Measurements from ENCODE around the gene LCK.

GRCh38 chr1:32305310-32305709 lies 54.2 kb downstream of the LCK start:
- no peak for TF ChIP-seq CTCF (conservative IDR thresholded peaks at IDR 0.05; ENCODE audit: low read depth in 2 of 2)
- no peak for TF ChIP-seq POLR2AphosphoS5 (IDR thresholded peaks at IDR 0.05; ENCODE audit: low read depth)
- TF ChIP-seq JUNB (IDR thresholded peaks at IDR 0.05; ENCODE audit: unreplicated experiment), result no peak
- TF ChIP-seq EZH2 (IDR thresholded peaks at IDR 0.05; ENCODE audit: low read depth, unreplicated experiment), result no peak
- TF ChIP-seq REST (IDR thresholded peaks at IDR 0.05; ENCODE audit: unreplicated experiment), result no peak
- TF ChIP-seq CREB1 (CRISPR knock-in tag; IDR thresholded peaks at IDR 0.05; ENCODE audit: low read depth), result no peak
- no peak for TF ChIP-seq ZNF462 (CRISPR knock-in tag; IDR thresholded peaks at IDR 0.05)
- no peak for TF ChIP-seq EZH2phosphoT487 (IDR thresholded peaks at IDR 0.05; ENCODE audit: unreplicated experiment)
- no peak for TF ChIP-seq STAT1 (IDR thresholded peaks at IDR 0.05; ENCODE audit: unreplicated experiment)
- TF ChIP-seq ZNF331 (CRISPR knock-in tag; IDR thresholded peaks at IDR 0.05; ENCODE audit: low read depth), result no peak

Measured in GM23338 (cell line).